Keratinocyte (primary cell): ENCODE data around the gene RGS10.

Experiments used
- CTCF ChIP-seq, 3 experiments: IDR thresholded peaks in 1 of 3; conservative IDR thresholded peaks in 1 of 3; optimal IDR thresholded peaks in 1 of 3; 2 replicates in 2 of 3; 3 replicates in 1 of 3; pipeline versions ENCODE3 to v1.5.1; 2011; ENCODE audit warnings: low read length in 3 of 3, mild to moderate bottlenecking in 3 of 3, moderate library complexity in 2 of 3, control low read depth in 1 of 3, inconsistent platforms in 1 of 3; ENCODE audit not compliant: insufficient read depth in 2 of 3; ENCODE audit errors: extremely low read depth in 1 of 3
- EZH2 ChIP-seq: IDR thresholded peaks from one replicate; pipeline ENCODE4 v1.6.1; 2012; ENCODE audit warnings: inconsistent platforms, mild to moderate bottlenecking, low read length, moderate library complexity

GRCh38 chr10:119455609-119456434, 86.7 kb downstream of the RGS10 start:
- no peak for TF ChIP-seq CTCF (optimal IDR thresholded peaks at IDR 0.05 in 1 of 3, IDR thresholded peaks at IDR 0.05 in 1 of 3, conservative IDR thresholded peaks at IDR 0.05 in 1 of 3; ENCODE audit: extremely low read depth in 1 of 3, insufficient read depth in 2 of 3, low read length in 3 of 3)
- no peak for TF ChIP-seq EZH2
